ENCODE results near the gene RABGEF1. TPM values are rescaled to one million over a fixed set of nuclear protein-coding genes. Genes with fewer than 3 reads are reported as not detected.

The RABGEF1 gene
- total and polyA plus RNA-seq, 2 experiments from 2014 or later: 14.7 to 17.5 TPM

- TF ChIP-seq REST (IDR thresholded peaks at IDR 0.05; ENCODE audit: unreplicated experiment) (no peak), ZNF462 (CRISPR knock-in tag; IDR thresholded peaks at IDR 0.05) (no peak), POLR2AphosphoS5 (IDR thresholded peaks at IDR 0.05; ENCODE audit: low read depth) (no peak), EZH2phosphoT487 (IDR thresholded peaks at IDR 0.05; ENCODE audit: unreplicated experiment) (no peak)
Observed at GRCh38 chr7:66736892-66737291, 3.6 kb upstream of the RABGEF1 start (continued).

- H3K4me1 Mint-ChIP-seq: peaks cover 10% of the 10 kb centered on the region
- peaks cover 7% of the 10 kb centered on the region; the same call in 1 of the 2 replicates for H3F3A ChIP-seq (replicated peaks; ENCODE audit: low read depth)
- H3K9me3 Mint-ChIP-seq: peaks cover 13% of the 10 kb centered on the region
- H3K4me2 ChIP-seq: no peak overlapping the region
- peaks cover 21% of the 10 kb centered on the region for H3K79me2 ChIP-seq (replicated peaks; ENCODE audit: insufficient read depth)
- no peak overlapping the region for H2AFZ ChIP-seq
- DNase-seq (ENCODE audit: low spot score) (peak; percentile 54), ATAC-seq (no peak)
- no peak overlapping the region for H3K4me3 Mint-ChIP-seq
- no peak overlapping the region for H3K27ac ChIP-seq (ENCODE audit: low read depth)
- H3K4me3 ChIP-seq: no peak overlapping the region
- H3K4me1 ChIP-seq (ENCODE audit: insufficient read depth): peaks cover 7% of the 10 kb centered on the region; the same call in 1 of the 2 replicates
- H4K20me1 ChIP-seq (replicated peaks; ENCODE audit: insufficient read depth): no peaks in the 10 kb centered on the region; the same call in 1 of the 2 replicates
- H3K27ac Mint-ChIP-seq: no peak overlapping the region
- no peaks in the 10 kb centered on the region for H3K9me2 ChIP-seq (ENCODE audit: insufficient read depth)
- H3K27me3 ChIP-seq (ENCODE audit: insufficient read depth): no peaks in the 10 kb centered on the region
- H3K27me3 Mint-ChIP-seq (ENCODE audit: insufficient read depth, low read depth, poor library complexity): peaks cover 12% of the 10 kb centered on the region
- peaks cover 22% of the 10 kb centered on the region for H3K36me3 Mint-ChIP-seq (ENCODE audit: low read depth)
- H3K36me3 ChIP-seq (ENCODE audit: insufficient read depth): no peaks in the 10 kb centered on the region
- TF ChIP-seq ZNF331 (CRISPR knock-in tag; IDR thresholded peaks at IDR 0.05; ENCODE audit: low read depth): no peak
- no peak for TF ChIP-seq CTCF (conservative IDR thresholded peaks at IDR 0.05; ENCODE audit: low read depth in 2 of 2)
- no peak for TF ChIP-seq ETS1 (IDR thresholded peaks at IDR 0.05)
- TF ChIP-seq REST (IDR thresholded peaks at IDR 0.05; ENCODE audit: unreplicated experiment): no peak
- no peak for TF ChIP-seq ZNF114 (CRISPR knock-in tag; IDR thresholded peaks at IDR 0.05)
Observed at GRCh38 chr7:66737667-66738066, 2.9 kb upstream of the RABGEF1 start.
